ENCODE data around the gene TMEM132D. TPM values are rescaled to one million over a fixed set of nuclear protein-coding genes. Genes with fewer than 3 reads are reported as not detected.

The TMEM132D gene
- total RNA-seq (2014; rRNA removed; shearing (Covaris generic)) (not detected in 2 replicates), polyA plus RNA-seq (2016; fragmentation: Nextera tagmentation; extraction: Ambion mirVana) (not detected in 2 replicates)

- Histone ChIP-seq H4K20me1 (ENCODE audit: insufficient read depth) (no peaks in the 10 kb centered on the region), H3K4me2 (ENCODE audit: unreplicated experiment) (no peak within 1 kb of the TSS), H3K9me3 (ENCODE audit: low read depth) (no peaks in the 10 kb centered on the region), H3K27ac (no peak within 1 kb of the TSS), H3K9ac (no peak within 1 kb of the TSS), H3K4me3 (no peak within 1 kb of the TSS), H2AFZ (no peak within 1 kb of the TSS), H3F3A (ENCODE audit: insufficient read depth) (no peaks in the 10 kb centered on the region), H3K79me2 (ENCODE audit: insufficient read depth) (no peaks in the 10 kb centered on the region), H3K36me3 (ENCODE audit: low read depth) (no peaks in the 10 kb centered on the region), H3K27me3 (replicated peaks; ENCODE audit: insufficient read depth) (no peaks in the 10 kb centered on the region), H3K9me2 (ENCODE audit: insufficient read depth) (no peaks in the 10 kb centered on the region), H3K4me1 (ENCODE audit: insufficient read depth) (no peaks in the 10 kb centered on the region)
- in situ Hi-C loops (cut with MboI) = no loop called here
- 9 to 10% methylated on average over 32 to 51 of the region's 77 CpGs for WGBS, 2 experiments (ENCODE audit: low coverage in 1 of 2, low lambda C conversion rate in 2 of 2, missing lambda C conversion rate in 2 of 2)
- TF ChIP-seq EZH2phosphoT487 (IDR thresholded peaks at IDR 0.05; ENCODE audit: insufficient read depth, low read depth) = no peak
- no peak for DNase-seq
Observed at GRCh38 chr12:129903956-129904829, at the start of gene TMEM132D. Gene TMEM132D (minus strand): TSS chr12:129904025.

DNA sequence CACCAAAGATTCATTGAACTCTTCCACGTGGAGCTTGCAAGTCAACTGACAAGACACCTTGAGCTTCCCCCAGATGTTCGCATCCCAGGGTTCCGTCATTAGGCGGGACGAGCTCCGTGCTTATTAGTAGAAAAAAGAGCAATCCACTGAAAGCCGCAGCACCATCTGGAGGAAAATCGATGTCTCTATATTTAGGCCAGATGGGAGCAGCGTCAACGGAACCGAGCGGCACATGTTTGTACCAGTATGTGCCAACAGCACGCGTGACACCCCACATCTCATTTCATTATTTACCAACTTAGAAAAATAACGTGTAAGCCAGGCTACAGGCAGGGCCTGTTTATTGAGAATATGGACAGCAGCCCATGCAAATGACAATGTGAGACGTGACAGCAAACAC, 45.8 kb upstream of the TMEM132D start:
- Histone ChIP-seq H3K27ac (no peak overlapping the region), H3K9ac (no peak overlapping the region), H3K79me2 (ENCODE audit: insufficient read depth) (no peaks in the 10 kb centered on the region), H2AFZ (no peak overlapping the region), H3K9me3 (ENCODE audit: low read depth) (no peaks in the 10 kb centered on the region), H3K4me1 (ENCODE audit: insufficient read depth) (no peaks in the 10 kb centered on the region), H3K9me2 (ENCODE audit: insufficient read depth) (no peaks in the 10 kb centered on the region), H3K4me2 (ENCODE audit: unreplicated experiment) (no peak overlapping the region), H4K20me1 (ENCODE audit: insufficient read depth) (no peaks in the 10 kb centered on the region), H3F3A (ENCODE audit: insufficient read depth) (no peaks in the 10 kb centered on the region), H3K27me3 (replicated peaks; ENCODE audit: insufficient read depth) (no peaks in the 10 kb centered on the region), H3K36me3 (ENCODE audit: low read depth) (no peaks in the 10 kb centered on the region), H3K4me3 (no peak overlapping the region)
- in situ Hi-C loops (cut with MboI) = no loop called here
- DNase-seq = no peak
- WGBS, 2 experiments (ENCODE audit: low coverage in 1 of 2, low lambda C conversion rate in 2 of 2, missing lambda C conversion rate in 2 of 2) = 54 to 59% methylated on average over 16 of the region's 16 CpGs
- TF ChIP-seq EZH2 (IDR thresholded peaks at IDR 0.05; ENCODE audit: insufficient read depth, poor library complexity, severe bottlenecking) = no peak
- TF ChIP-seq EZH2phosphoT487 (IDR thresholded peaks at IDR 0.05; ENCODE audit: insufficient read depth, low read depth) = no peak

DNA sequence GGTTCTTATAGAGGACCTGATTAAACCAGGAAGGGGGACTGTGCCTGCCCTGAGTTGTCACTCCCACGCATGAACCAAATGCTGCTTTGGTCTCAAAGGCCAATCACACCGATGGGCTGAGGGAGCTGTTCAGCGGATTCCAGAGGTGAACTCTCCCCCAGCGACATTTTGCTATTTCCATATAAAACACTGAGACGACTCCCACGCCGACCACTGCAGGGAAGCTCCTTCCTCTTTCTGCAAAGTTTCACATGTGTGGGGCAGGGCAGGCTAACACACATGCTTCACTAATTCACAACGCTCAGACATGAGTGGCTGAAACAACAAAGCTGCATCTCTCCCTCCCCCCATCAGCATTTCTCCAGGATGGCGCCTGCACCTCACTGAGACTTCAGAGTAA, 37.8 kb upstream of the TMEM132D start:
- no peak for TF ChIP-seq EZH2phosphoT487 (IDR thresholded peaks at IDR 0.05; ENCODE audit: insufficient read depth, low read depth)
- no peak for TF ChIP-seq EZH2 (IDR thresholded peaks at IDR 0.05; ENCODE audit: insufficient read depth, poor library complexity, severe bottlenecking)
- H3K4me3 ChIP-seq = no peak overlapping the region
- no peak overlapping the region for H3K4me2 ChIP-seq (ENCODE audit: unreplicated experiment)
- WGBS, 2 experiments (ENCODE audit: low coverage in 1 of 2, low lambda C conversion rate in 2 of 2, missing lambda C conversion rate in 2 of 2) = 2 to 9% methylated on average over 9 of the region's 9 CpGs
- no peaks in the 10 kb centered on the region for H3K9me3 ChIP-seq (ENCODE audit: low read depth)
- no peaks in the 10 kb centered on the region for H4K20me1 ChIP-seq (ENCODE audit: insufficient read depth)
- no peaks in the 10 kb centered on the region for H3K36me3 ChIP-seq (ENCODE audit: low read depth)
- no peaks in the 10 kb centered on the region for H3F3A ChIP-seq (ENCODE audit: insufficient read depth)
- H3K27me3 ChIP-seq (replicated peaks; ENCODE audit: insufficient read depth) = no peaks in the 10 kb centered on the region
- H3K79me2 ChIP-seq (ENCODE audit: insufficient read depth) = no peaks in the 10 kb centered on the region
- no peak overlapping the region for H2AFZ ChIP-seq
- in situ Hi-C loops (cut with MboI) = no loop called here
- H3K27ac ChIP-seq = no peak overlapping the region
- H3K4me1 ChIP-seq (ENCODE audit: insufficient read depth) = no peaks in the 10 kb centered on the region
- H3K9me2 ChIP-seq (ENCODE audit: insufficient read depth) = no peaks in the 10 kb centered on the region
- DNase-seq = no peak
- H3K9ac ChIP-seq = no peak overlapping the region

GRCh38 chr12:129938089-129938488, 34.3 kb upstream of the TMEM132D start:
- Histone ChIP-seq H4K20me1 (ENCODE audit: insufficient read depth) (no peaks in the 10 kb centered on the region), H3K9me3 (ENCODE audit: low read depth) (no peaks in the 10 kb centered on the region)
- WGBS, 2 experiments (ENCODE audit: low coverage in 1 of 2, low lambda C conversion rate in 2 of 2, missing lambda C conversion rate in 2 of 2) = 4% methylated on average over 7 of the region's 7 CpGs

More at GRCh38 chr12:129938089-129938488, 34.3 kb upstream of the TMEM132D start:
- no peak overlapping the region for H3K9ac ChIP-seq
- DNase-seq = no peak
- H3K27ac ChIP-seq = no peak overlapping the region
- H2AFZ ChIP-seq = no peak overlapping the region
- H3F3A ChIP-seq (ENCODE audit: insufficient read depth) = no peaks in the 10 kb centered on the region
- H3K4me3 ChIP-seq = no peak overlapping the region
- in situ Hi-C loops (cut with MboI) = no loop called here
- H3K9me2 ChIP-seq (ENCODE audit: insufficient read depth) = no peaks in the 10 kb centered on the region
- H3K4me1 ChIP-seq (ENCODE audit: insufficient read depth) = no peaks in the 10 kb centered on the region
- no peaks in the 10 kb centered on the region for H3K27me3 ChIP-seq (replicated peaks; ENCODE audit: insufficient read depth)
- no peak overlapping the region for H3K4me2 ChIP-seq (ENCODE audit: unreplicated experiment)
- H3K36me3 ChIP-seq (ENCODE audit: low read depth) = no peaks in the 10 kb centered on the region
- H3K79me2 ChIP-seq (ENCODE audit: insufficient read depth) = no peaks in the 10 kb centered on the region
- TF ChIP-seq EZH2 (IDR thresholded peaks at IDR 0.05; ENCODE audit: insufficient read depth, poor library complexity, severe bottlenecking) = no peak
- no peak for TF ChIP-seq EZH2phosphoT487 (IDR thresholded peaks at IDR 0.05; ENCODE audit: insufficient read depth, low read depth)

All from GM23248 (cell line).